ENCODE measurements around the gene MALAT1. TPM values are rescaled to one million over a fixed set of nuclear protein-coding genes. Genes with fewer than 3 reads are reported as not detected.

MALAT1 gene
- total and polyA plus RNA-seq, 2 of the 13 experiments (the other 11 are each of a cell fraction or from before 2014, with no cell fraction given) = 143 to 1,237 TPM

GRCh38 chr11:65454696-65455456 is 44.0 kb upstream of the MALAT1 start (continued):
- TF ChIP-seq ZNF614 (CRISPR knock-in tag; IDR thresholded peaks at IDR 0.05; ENCODE audit: borderline replicate concordance) = no peak
- no peak for TF ChIP-seq TBX3 (IDR thresholded peaks at IDR 0.05; ENCODE audit: borderline replicate concordance)
- TF ChIP-seq CREB1 (IDR thresholded peaks at IDR 0.05) = no peak
- TF ChIP-seq CREB1 (CRISPR knock-in tag; IDR thresholded peaks at IDR 0.05) = no peak
- TF ChIP-seq MYC (CRISPR knock-in tag; IDR thresholded peaks at IDR 0.05; ENCODE audit: borderline replicate concordance) = no peak
- no peak for TF ChIP-seq BORCS8-MEF2B (CRISPR knock-in tag; IDR thresholded peaks at IDR 0.05)
- no peak for TF ChIP-seq NR2F2 (IDR thresholded peaks at IDR 0.05; ENCODE audit: borderline replicate concordance, low read depth)
- no peak for TF ChIP-seq EP300 (IDR thresholded peaks at IDR 0.05; ENCODE audit: low read depth in 2 of 2, low read length in 2 of 2)
- no peak for TF ChIP-seq EP300 (CRISPR knock-in tag; IDR thresholded peaks at IDR 0.05; ENCODE audit: borderline replicate concordance)
- peak; percentile 55; the same call in 1 of the 2 replicates for TF ChIP-seq ZNF230 (CRISPR knock-in tag; IDR thresholded peaks at IDR 0.05)
- no peak for TF ChIP-seq HMGXB3 (CRISPR knock-in tag; IDR thresholded peaks at IDR 0.05; ENCODE audit: borderline replicate concordance)
- no peak for TF ChIP-seq ATAD3A (CRISPR knock-in tag; IDR thresholded peaks at IDR 0.05)
- no peak for TF ChIP-seq CCDC6 (CRISPR knock-in tag; IDR thresholded peaks at IDR 0.05)
- no peak for TF ChIP-seq CREBL2 (CRISPR knock-in tag; IDR thresholded peaks at IDR 0.05; ENCODE audit: borderline replicate concordance)
- peak; percentile 47; the same call in 1 of the 2 replicates for TF ChIP-seq ZNF563 (CRISPR knock-in tag; IDR thresholded peaks at IDR 0.05)
- TF ChIP-seq ZBTB3 (CRISPR knock-in tag; IDR thresholded peaks at IDR 0.05; ENCODE audit: borderline replicate concordance, low read depth) = no peak
- TF ChIP-seq RAD21 (CRISPR knock-in tag; IDR thresholded peaks at IDR 0.05) = no peak
- TF ChIP-seq ZNF446 (CRISPR knock-in tag; IDR thresholded peaks at IDR 0.05) = 0 out of 2 replicates have a peak, but pooled peaks have one; percentile 41
- no peak for TF ChIP-seq RFXAP (CRISPR knock-in tag; IDR thresholded peaks at IDR 0.05; ENCODE audit: borderline replicate concordance)
- TF ChIP-seq NAIF1 (CRISPR knock-in tag; IDR thresholded peaks at IDR 0.05; ENCODE audit: borderline replicate concordance) = no peak
- TF ChIP-seq SMAD3 (CRISPR knock-in tag; IDR thresholded peaks at IDR 0.05) = 0 out of 2 replicates have a peak, but pooled peaks have one; percentile 31
- no peak for TF ChIP-seq PREB (CRISPR knock-in tag; IDR thresholded peaks at IDR 0.05)

Measured in HepG2 (cell line).